Stimulated activated CD4-positive, alpha-beta T cell treated with anti-CD3 and anti-CD28 coated beads, Interleukin-2, amount 100 ng/mL, for 48 hours (primary cell): ENCODE results near the gene RAB5B.
"Not testable (repeated sequence)": the region's sequence is repeated elsewhere in the genome, so short reads cannot be mapped to it uniquely, and the experiment has no call there.

Experiments used
- DNase-seq, 2 donors: peaks; one replicate each; pipeline ENCODE4 v3.0.0-alpha.2; 2020

RAB5B gene

GRCh38 chr12:56020423-56021184, 46.7 kb downstream of the RAB5B start, which contains the start of gene IKZF4:
Gene IKZF4 (plus strand): TSS chr12:56021043. CDS start chr12:56021494, 451 bp downstream.
- no peak for DNase-seq

- DNase-seq: no peak
Measured at GRCh38 chr12:56021889-56022497, 48.1 kb downstream of the RAB5B start.

- DNase-seq: no peak
Measured at GRCh38 chr12:56028511-56029165, 54.8 kb downstream of the RAB5B start.

- no peak for DNase-seq
Measured at GRCh38 chr12:56029166-56029519, 55.3 kb downstream of the RAB5B start.

GRCh38 chr12:56029666-56030293, 55.9 kb downstream of the RAB5B start:
- DNase-seq: peak; percentile 27 to 34

GRCh38 chr12:56031987-56032386, 58.1 kb downstream of the RAB5B start:
- DNase-seq: no peak

- no peak for DNase-seq
Measured at GRCh38 chr12:56034586-56035332, 60.9 kb downstream of the RAB5B start.

DNA sequence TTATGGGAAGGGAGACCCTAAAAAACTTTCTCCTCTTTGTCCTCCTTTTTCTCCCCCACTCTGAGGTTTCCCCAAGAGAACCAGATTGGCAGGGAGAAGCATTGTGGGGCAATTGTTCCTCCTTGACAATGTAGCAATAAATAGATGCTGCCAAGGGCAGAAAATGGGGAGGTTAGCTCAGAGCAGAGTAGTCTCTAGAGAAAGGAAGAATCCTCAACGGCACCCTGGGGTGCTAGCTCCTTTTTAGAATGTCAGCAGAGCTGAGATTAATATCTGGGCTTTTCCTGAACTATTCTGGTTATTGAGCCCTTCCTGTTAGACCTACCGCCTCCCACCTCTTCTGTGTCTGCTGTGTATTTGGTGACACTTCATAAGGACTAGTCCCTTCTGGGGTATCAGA, 63.3 kb downstream of the RAB5B start:
- DNase-seq: no peak

DNA sequence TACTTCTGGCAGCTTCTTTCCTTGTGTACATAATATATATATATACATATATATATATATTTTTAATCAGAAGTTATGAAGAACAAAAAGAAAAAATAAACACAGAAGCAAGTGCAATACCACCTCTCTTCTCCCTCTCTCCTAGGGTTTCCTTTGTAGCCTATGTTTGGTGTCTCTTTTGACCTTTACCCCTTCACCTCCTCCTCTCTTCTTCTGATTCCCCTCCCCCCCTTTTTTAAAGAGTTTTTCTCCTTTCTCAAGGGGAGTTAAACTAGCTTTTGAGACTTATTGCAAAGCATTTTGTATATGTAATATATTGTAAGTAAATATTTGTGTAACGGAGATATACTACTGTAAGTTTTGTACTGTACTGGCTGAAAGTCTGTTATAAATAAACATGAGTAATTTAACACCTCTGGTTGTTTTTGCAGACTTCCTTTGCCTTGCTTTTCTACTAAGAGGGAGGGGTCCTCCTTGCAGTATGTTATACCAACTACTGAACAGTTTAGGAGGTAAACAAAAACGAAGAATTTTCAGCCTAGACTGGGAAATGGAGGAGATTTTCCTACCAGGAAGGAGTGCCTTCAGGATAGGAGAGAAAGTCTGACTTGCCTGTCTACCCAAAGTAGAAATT, 64.3 kb downstream of the RAB5B start:
- no peak for DNase-seq

GRCh38 chr12:56040151-56040550, 66.3 kb downstream of the RAB5B start:
- DNase-seq: no peak

DNA sequence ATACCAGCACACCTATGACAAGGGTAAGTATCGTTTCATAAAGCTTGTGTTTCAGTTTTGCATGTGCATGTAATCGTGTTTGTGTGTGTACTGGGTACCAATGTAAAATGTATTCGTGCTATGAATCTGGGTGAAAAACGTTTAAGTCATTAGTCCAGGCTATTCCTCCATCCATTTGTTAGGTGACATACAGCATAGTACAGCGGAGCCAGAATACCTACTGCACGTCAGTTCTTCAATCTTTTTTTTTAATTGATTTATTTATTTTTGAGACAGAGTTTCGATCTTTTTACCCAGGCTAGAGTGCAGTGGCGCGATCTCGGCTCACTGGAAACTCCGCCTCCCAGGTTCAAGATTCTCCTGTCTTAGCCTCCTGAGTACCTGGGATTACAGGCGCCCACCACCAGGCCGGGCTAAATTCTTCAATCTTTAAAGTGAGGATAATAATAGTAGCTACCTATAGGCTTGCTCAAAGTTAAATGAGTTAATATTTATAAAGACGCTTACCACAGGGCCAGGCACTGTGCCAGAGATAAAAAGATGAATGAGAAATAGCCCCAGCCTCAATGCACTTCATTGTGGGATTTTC, 67.2 kb downstream of the RAB5B start:
- peak in 1 of 2 donors; percentile 10 for DNase-seq

DNA sequence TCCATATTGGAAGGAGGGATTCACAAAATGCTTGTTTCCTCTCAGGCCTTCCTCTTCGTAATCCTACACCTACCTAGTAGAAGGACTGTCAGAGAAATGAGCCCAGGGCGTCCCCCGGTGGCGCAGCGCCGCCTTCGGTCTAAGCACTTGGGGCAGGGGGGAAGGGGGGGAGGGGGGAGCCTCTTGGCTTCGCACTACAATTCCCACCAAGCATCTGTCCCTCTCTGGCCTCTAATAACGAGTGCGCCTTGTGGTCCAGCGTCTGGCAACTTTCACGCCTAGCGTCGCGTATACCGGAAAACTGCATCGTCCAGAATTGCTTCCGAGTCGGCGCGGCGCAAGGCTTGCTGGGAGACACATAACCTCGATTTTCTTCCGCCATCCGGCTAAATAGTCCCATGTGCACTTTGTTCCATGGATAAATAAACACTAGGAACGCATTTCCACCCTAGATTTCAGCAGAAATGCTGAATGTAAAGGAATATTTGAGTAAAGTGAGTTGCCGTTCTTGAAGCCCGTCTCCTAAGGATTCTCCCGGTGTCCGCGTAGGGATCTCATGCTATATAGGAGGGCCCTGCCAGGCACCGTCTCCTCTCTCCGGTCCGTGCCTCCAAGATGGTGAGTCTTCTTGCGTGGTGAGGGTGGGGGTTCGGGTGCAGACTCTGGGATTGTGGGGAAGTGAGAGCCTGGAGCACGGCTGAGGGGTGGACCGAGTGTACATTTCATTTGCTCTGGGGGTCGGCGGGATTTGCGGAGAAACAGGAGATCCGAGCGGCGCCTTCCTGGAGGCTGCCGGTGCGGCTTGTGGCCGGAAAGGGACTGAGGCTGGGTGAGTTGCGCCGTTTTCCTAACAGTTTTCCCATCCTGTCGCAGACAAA, 67.9 kb downstream of the RAB5B start, which contains the start of gene RPS26:
RPS26 (plus strand) TSS at position 367 of the 878 bp plus-strand sequence; CDS start at position 616, 249 bp downstream.
- peak; percentile 81 to 85 for DNase-seq

DNA sequence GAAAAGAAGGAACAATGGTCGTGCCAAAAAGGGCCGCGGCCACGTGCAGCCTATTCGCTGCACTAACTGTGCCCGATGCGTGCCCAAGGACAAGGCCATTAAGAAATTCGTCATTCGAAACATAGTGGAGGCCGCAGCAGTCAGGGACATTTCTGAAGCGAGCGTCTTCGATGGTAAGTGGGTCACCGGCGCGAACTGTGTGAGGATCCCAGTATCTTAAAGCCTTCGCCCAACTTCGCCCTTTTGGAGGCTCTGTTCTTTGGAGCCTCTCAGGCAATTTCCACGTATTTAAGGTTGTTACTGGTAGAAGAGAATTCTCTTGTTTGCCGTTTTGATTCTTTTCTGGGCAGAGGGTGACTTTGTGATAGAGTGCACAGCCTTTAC, 68.5 kb downstream of the RAB5B start:
- DNase-seq: not testable (repeated sequence)

- no peak for DNase-seq
Measured at GRCh38 chr12:56042843-56043242, 69.0 kb downstream of the RAB5B start.
